ENCODE results near the gene COG6. TPM values are rescaled to one million over a fixed set of nuclear protein-coding genes. Genes with fewer than 3 reads are reported as not detected.

Gene COG6
- total RNA-seq, 3 donors from 2014 or later, result 24.7 to 30.4 (median 27.4) TPM

- Histone ChIP-seq H3K36me3 (ENCODE audit: low read depth) (no peaks in the 10 kb centered on the region), H3K9me3 (peaks cover 6% of the 10 kb centered on the region), H3K4me1 (ENCODE audit: low read depth) (no peaks in the 10 kb centered on the region), H3K4me3 (no peak overlapping the region)
- ATAC-seq (no peak), DNase-seq (no peak)
- intact Hi-C loops (cut with DNase I, micrococcal nuclease), result no loop called here
- TF ChIP-seq CTCF (IDR thresholded peaks at IDR 0.05), result no peak
Observed at GRCh38 chr13:39789451-39789850, 134.0 kb downstream of the COG6 start.

Small RNA genes lying within 50 kb of the gene (microRNA-seq; reads per million reads assigned to microRNA genes)
- gene MIR4305, result not detected

Other genes with a start within 250 kb of the COG6 start
- 10 to 100 TPM in 1 of 3 donors, 1 to 10 TPM in 2; 4.9 to 26.1 (median 8.3) TPM for gene LHFPL6, start 52.5 kb upstream of the COG6 start, total RNA-seq

Data from mucosa of descending colon (tissue), 3 donors.